RWPE1 (cell line): Measurements from ENCODE around the gene ERH.
"Not testable (repeated sequence)": the region's sequence is repeated elsewhere in the genome, so short reads cannot be mapped to it uniquely, and the experiment has no call there.

Experiments used
- CTCF ChIA-PET: fragments of 350-600 bp; sonication (Branson Sonifier 250); formaldehyde crosslinking; extraction: SDS; loops from one replicate; lab custom pipeline; 2021; lab: Yijun Ruan, JAX
- POLR2A ChIA-PET: fragments of 400-600 bp; formaldehyde crosslinking; extraction: SDS; loops from one replicate; lab custom pipeline; 2020; ENCODE audit warnings: antibody characterized with exemption; ENCODE audit not compliant: low non-redundant PET; lab: Yijun Ruan, JAX
- DNase-seq: peaks from one replicate; pipeline ENCODE4 v3.0.0; 2012; ENCODE audit warnings: low spot score
- H3K27ac ChIP-seq: fragments of 450-650 bp; 2 replicates; pipeline ENCODE4 v1.5.1; 2017
- TF ChIP-seq, protein P1 (sequence below): fragments of 450-650 bp; conservative IDR thresholded peaks from 2 replicates; pipeline ENCODE4 v1.5.1; 2017; ENCODE audit warnings: low read depth, mild to moderate bottlenecking

Gene ERH

DNA sequence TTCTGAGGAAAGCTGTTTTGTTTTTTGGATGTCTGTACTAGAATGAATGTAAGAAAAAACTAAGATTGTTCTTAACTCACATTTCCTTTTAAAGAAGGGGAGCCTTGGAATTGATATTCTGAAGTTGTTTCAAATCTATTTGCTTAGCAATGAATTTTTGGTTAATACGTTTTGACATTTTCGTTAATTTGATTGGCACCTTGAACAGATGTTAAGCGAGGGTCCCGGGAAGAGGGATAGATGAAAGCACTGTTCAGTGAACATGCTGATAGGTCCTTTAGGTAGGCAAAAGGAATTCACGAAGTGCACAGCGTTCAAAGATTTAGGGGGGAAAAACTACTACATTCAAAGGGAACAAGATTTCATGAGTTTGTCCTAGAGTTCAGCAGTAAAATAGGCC is 2.1 kb upstream of the ERH start:
- POLR2A ChIA-PET: no interaction called here
- no peak overlapping the region for H3K27ac ChIP-seq
- CTCF ChIA-PET: no interaction called here

DNA sequence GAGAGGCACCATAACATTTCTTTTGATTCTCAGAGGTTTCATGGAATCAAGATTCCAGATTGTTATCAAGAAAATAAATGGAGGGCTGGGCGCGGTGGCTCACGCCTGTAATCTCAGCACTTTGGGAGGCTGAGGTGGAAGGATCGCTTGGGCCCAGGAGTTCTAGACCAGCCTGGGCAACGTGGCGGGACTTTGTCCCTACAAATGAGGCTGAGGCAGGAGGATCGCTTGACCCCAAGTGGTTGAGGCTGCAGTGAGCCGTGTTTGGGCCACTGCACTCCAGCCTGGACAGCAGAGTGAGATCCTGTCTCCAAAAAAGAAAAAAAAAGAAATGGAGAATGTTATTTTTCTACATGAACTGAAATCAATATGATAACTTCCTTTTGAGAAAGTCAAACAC is 1.7 kb upstream of the ERH start:
- ChIA-PET POLR2A (no interaction called here), CTCF (no interaction called here)
- no peak overlapping the region for H3K27ac ChIP-seq
- DNase-seq: no peak
- TF ChIP-seq, protein P1, sequence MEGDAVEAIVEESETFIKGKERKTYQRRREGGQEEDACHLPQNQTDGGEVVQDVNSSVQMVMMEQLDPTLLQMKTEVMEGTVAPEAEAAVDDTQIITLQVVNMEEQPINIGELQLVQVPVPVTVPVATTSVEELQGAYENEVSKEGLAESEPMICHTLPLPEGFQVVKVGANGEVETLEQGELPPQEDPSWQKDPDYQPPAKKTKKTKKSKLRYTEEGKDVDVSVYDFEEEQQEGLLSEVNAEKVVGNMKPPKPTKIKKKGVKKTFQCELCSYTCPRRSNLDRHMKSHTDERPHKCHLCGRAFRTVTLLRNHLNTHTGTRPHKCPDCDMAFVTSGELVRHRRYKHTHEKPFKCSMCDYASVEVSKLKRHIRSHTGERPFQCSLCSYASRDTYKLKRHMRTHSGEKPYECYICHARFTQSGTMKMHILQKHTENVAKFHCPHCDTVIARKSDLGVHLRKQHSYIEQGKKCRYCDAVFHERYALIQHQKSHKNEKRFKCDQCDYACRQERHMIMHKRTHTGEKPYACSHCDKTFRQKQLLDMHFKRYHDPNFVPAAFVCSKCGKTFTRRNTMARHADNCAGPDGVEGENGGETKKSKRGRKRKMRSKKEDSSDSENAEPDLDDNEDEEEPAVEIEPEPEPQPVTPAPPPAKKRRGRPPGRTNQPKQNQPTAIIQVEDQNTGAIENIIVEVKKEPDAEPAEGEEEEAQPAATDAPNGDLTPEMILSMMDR: no peak

More for the DNA sequence above, 2.1 kb upstream of the ERH start:
- TF ChIP-seq, protein P1: no peak
- no peak for DNase-seq

DNA sequence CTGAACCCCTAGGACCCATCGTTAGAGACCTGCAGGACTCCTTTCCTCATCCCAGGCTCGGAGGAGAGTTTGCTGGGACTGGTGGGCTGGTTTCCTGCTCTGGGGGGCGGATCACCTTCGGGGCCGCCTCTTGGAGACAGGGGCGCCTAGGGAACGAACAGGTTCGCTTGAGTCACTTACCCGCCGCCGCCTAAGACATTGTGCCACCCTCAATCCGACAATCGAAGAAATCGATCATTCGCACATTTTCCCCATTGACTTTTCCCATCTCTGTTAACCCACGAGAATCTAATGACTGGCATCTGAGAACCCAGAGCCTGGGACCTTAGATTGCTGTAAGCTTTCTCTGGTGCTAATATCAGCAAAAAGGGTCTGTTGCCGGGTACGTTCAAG is 715 bp upstream of the ERH start:
- TF ChIP-seq, protein P1: no peak
- DNase-seq: no peak
- CTCF ChIA-PET: no interaction called here
- POLR2A ChIA-PET: interaction anchor here (0.5 kb wide), 1 partner anchor 716 kb away, joined by 6 read pairs; no protein-coding TSS in a partner anchor
- peak overlapping the region; percentile 83 for H3K27ac ChIP-seq

DNA sequence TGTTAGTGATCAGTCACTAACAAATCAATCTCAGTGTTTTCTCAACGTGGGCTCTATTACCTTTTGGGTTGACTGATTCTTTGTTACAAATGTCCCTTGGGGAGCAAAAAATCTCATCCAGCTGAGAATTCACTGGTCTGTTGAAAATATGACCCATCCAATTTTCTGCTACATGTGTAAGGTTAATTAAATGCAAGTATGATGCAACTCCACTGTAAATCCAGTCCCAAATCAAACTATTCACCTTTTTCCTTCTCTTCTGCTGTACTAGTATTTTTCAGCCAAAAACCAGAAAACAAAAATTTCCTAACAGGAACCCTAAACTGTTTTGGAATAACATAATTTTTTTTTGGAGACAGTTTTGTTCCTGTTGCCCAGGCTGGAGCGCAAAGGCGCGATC is 2.2 kb downstream of the ERH start:
- TF ChIP-seq, protein P1: no peak
- no peak overlapping the region for H3K27ac ChIP-seq
- DNase-seq: no peak
- ChIA-PET POLR2A (no interaction called here), CTCF (interaction anchor here (0.6 kb wide), 1 partner anchor 11 kb away, joined by 3 read pairs; no protein-coding TSS in a partner anchor)

DNA sequence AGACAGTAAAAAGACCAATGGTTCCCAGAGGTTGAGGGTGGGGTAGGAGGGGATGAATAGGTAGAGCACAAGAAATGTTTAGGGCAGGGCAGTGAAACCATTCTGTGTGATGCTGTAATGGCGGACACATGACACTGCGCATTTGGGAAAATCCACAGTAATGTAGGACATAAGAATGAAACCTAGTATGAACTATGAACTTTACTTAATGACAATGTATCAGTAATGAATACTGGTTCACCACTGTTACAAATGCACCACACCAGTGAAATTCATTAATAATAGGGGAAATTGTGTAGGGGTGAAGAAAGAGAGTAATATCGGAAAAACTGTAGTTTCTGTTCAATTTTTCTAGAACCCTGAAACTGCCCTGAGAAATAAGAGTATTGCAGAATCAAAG is 5.6 kb downstream of the ERH start:
- H3K27ac ChIP-seq: no peak overlapping the region
- TF ChIP-seq, protein P1: no peak
- CTCF ChIA-PET: no interaction called here
- DNase-seq: no peak
- POLR2A ChIA-PET: interaction anchor here (0.7 kb wide), 1 partner anchor 12 kb away, joined by 5 read pairs; no protein-coding TSS in a partner anchor

DNA sequence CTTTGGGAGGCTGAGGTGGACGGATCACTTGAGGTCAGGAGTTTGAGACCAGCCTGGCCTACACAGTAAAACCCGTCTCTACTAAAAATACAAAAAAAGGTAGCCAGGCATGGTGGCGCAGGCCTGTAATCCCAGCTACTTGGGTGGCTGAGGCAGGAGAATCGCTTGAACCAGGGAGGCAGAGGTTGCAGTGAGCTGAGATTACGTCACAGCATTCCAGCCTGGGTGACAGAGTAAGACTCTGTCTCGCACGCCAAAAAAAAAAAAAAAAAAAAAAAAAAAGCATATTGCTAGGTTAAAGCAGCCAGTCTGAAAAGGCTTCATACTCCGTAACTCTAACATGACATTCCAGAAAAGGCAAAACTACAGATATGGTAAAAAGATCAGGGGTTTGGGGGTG is 6.7 kb downstream of the ERH start:
- POLR2A ChIA-PET, CTCF ChIA-PET, H3K27ac ChIP-seq: not testable (repeated sequence)

DNA sequence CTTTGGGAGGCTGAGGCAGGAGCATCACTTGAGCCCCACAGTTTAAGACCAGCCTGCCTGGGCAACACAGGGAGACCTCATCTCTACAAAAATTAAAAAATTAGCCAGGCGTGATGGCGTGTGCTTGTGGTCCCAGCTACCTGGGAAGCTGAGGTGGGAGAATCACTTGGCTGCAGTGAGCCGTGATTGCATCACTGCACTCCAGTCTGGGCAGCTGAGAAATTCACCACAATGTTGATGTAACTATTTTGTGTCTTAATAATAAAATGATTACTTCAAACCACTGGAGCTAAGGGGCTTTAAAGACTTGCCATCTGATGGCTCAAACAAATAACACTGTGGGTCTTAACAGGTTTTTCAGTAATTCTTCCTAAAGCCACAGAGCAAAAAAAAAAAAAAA is 10.8 kb downstream of the ERH start:
- ChIA-PET CTCF (interaction anchor here (0.5 kb wide), 1 partner anchor 13 kb away, joined by 4 read pairs; no protein-coding TSS in a partner anchor), POLR2A (no interaction called here)
- DNase-seq: no peak
- H3K27ac ChIP-seq: no peak overlapping the region
- TF ChIP-seq, protein P1: no peak

More for the DNA sequence above, 6.7 kb downstream of the ERH start:
- not testable (repeated sequence) for DNase-seq
